HG03457 (cell line): ENCODE measurements around the gene POLL.
A peak's percentile ranks its signal among the peaks of the same experiment; 100 is the strongest.
"Not testable (repeated sequence)": the region's sequence is repeated elsewhere in the genome, so short reads cannot be mapped to it uniquely, and the experiment has no call there.

Experiments
- ATAC-seq: cut with Tn5 transposase; IDR thresholded peaks from one replicate; pipeline ENCODE4 v1.9.1; 2021; ENCODE audit warnings: moderate number of reproducible peaks; ENCODE audit not compliant: unreplicated experiment

Gene POLL

GRCh38 chr10:101587725-101588653 is at the start of gene POLL, which contains the start of gene DPCD:
Gene POLL (minus strand): TSS chr10:101588257. CDS start chr10:101587360, 897 bp downstream.
Gene DPCD (plus strand): TSS chr10:101588321. CDS start chr10:101588337, 16 bp downstream.
- ATAC-seq = peak; percentile 80

- ATAC-seq = not testable (repeated sequence)
Measured at GRCh38 chr10:101633510-101633909, 45.5 kb upstream of the POLL start.

GRCh38 chr10:101631821-101632475 is 43.9 kb upstream of the POLL start:
- no peak for ATAC-seq

- no peak for ATAC-seq
Measured at GRCh38 chr10:101630633-101630920, 42.5 kb upstream of the POLL start.

GRCh38 chr10:101629837-101630632 is 42.0 kb upstream of the POLL start:
- ATAC-seq = no peak

GRCh38 chr10:101625821-101626412 is 37.9 kb upstream of the POLL start:
- no peak for ATAC-seq

- no peak for ATAC-seq
Measured at GRCh38 chr10:101624526-101625102, 36.6 kb upstream of the POLL start.

- no peak for ATAC-seq
Measured at GRCh38 chr10:101623528-101623927, 35.5 kb upstream of the POLL start.

GRCh38 chr10:101619983-101620382 is 31.9 kb upstream of the POLL start:
- ATAC-seq = no peak

- no peak for ATAC-seq
Measured at GRCh38 chr10:101618871-101619270, 30.8 kb upstream of the POLL start.

- ATAC-seq = no peak
Measured at GRCh38 chr10:101617824-101618568, 29.9 kb upstream of the POLL start.

GRCh38 chr10:101617102-101617823 is 29.2 kb upstream of the POLL start:
- ATAC-seq = no peak

GRCh38 chr10:101616415-101617101 is 28.5 kb upstream of the POLL start:
- ATAC-seq = no peak

GRCh38 chr10:101615525-101616116 is 27.6 kb upstream of the POLL start:
- ATAC-seq = no peak

- ATAC-seq = no peak
Measured at GRCh38 chr10:101614663-101615524, 26.8 kb upstream of the POLL start.

- ATAC-seq = no peak
Measured at GRCh38 chr10:101613646-101614045, 25.6 kb upstream of the POLL start.

GRCh38 chr10:101612872-101613271 is 24.8 kb upstream of the POLL start:
- ATAC-seq = no peak
